Activated B cell treated with CpG ODN at 0.5 μM for 24 hours (primary cell): ENCODE measurements around the gene HEBP1. TPM values are rescaled to one million over a fixed set of nuclear protein-coding genes. Genes with fewer than 3 reads are reported as not detected.

Source experiments
- ATAC-seq: fragments of 200-7000 bp; cut with Tn5 transposase; one replicate; pipeline ENCODE4 v1.10.0; 2021; ENCODE audit warnings: low read depth, mild to moderate bottlenecking, moderate library complexity
- CTCF ChIA-PET: fragments of 350-600 bp; sonication (Branson Sonifier 250); formaldehyde crosslinking; loops from one replicate; lab custom pipeline; 2021; ENCODE audit warnings: antibody characterized with exemption; lab: Charles Lee
- POLR2A ChIA-PET: fragments of 350-600 bp; sonication (Branson Sonifier 250); formaldehyde crosslinking; loops from one replicate; lab custom pipeline; 2021; ENCODE audit warnings: antibody characterized with exemption; lab: Charles Lee
- DNase-seq: peaks from one replicate; pipeline ENCODE4 v3.0.0; 2022
- H3K27ac Mint-ChIP-seq: one replicate; pipeline ENCODE4 v1.8.0; 2020; ENCODE audit warnings: mixed read lengths
- H3K27me3 Mint-ChIP-seq: one replicate; pipeline ENCODE4 v1.8.0; 2021; ENCODE audit warnings: mixed read lengths
- H3K36me3 Mint-ChIP-seq: one replicate; pipeline ENCODE4 v1.8.0; 2021; ENCODE audit warnings: low read depth, mixed read lengths
- H3K4me1 Mint-ChIP-seq: one replicate; pipeline ENCODE4 v1.8.0; 2021; ENCODE audit warnings: mixed read lengths
- H3K4me3 Mint-ChIP-seq: one replicate; pipeline ENCODE4 v1.8.0; 2020; ENCODE audit warnings: mild to moderate bottlenecking, mixed read lengths
- H3K9me3 Mint-ChIP-seq: one replicate; pipeline ENCODE4 v1.8.0; 2020; ENCODE audit warnings: mixed read lengths
- CTCF ChIP-seq: fragments of 200-600 bp; IDR thresholded peaks from one replicate; pipeline ENCODE4 v1.8.0; 2022; ENCODE audit warnings: antibody characterized with exemption, mild to moderate bottlenecking
- intact Hi-C: fragments of 100-400 bp; cut with micrococcal nuclease; formaldehyde crosslinking; loops from one replicate; pipeline ENCODE4 v1.15.1; 2024
- total RNA-seq: library from RNA; stranded (reverse); gene quantifications from 2 replicates; pipeline ENCODE4 v1.2.3, GENCODE V29; 2022

Gene HEBP1
- total RNA-seq, 1 donor from 2014 or later: 12.0 TPM

DNA sequence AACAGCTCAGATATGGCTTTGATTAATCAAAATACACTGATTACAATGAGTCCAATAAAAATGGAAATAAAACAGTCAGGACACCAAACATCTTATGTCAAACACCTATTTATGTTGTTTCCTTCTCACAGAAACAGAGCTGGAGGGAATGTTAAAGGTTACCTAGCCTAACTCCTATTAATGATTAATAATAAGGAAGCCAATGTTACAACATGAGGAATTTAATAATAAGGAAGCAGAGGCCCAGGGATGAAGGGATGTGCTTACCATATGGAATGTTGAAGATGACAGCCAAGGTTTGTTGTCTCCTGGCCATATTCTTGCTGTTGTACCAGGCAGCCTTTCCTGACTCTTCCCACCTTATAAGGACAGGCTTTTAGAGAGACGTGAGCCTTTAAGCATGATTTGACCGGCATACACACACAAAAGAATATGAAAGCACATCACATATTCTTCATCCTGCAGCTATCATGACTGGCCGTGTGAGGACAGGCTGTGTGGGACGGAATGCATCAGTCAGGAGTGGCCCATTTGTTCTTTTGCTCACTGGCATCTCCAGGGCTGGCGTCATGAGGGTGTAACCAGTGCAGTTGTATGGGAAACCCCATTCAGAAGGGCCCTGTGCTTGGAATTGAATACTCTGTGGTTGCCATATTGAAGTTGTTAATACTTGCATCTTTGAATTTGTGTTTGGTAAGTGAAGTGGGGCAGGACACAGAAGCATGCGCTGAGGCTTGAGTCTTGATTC, 45.0 kb downstream of the HEBP1 start:
- ChIA-PET POLR2A (no interaction called here), CTCF (interaction anchor here (0.6 kb wide), 1 partner anchor 243 kb away, joined by 3 read pairs; no protein-coding TSS in a partner anchor)
- Mint-ChIP-seq H3K9me3 (no peaks in the 10 kb centered on the region), H3K4me1 (no peaks in the 10 kb centered on the region), H3K27ac (no peak overlapping the region), H3K4me3 (no peak overlapping the region), H3K27me3 (peaks cover 12% of the 10 kb centered on the region), H3K36me3 (no peaks in the 10 kb centered on the region)
- ATAC-seq (no peak), DNase-seq (no peak)
- intact Hi-C loops: no loop called here
- TF ChIP-seq CTCF: no peak

DNA sequence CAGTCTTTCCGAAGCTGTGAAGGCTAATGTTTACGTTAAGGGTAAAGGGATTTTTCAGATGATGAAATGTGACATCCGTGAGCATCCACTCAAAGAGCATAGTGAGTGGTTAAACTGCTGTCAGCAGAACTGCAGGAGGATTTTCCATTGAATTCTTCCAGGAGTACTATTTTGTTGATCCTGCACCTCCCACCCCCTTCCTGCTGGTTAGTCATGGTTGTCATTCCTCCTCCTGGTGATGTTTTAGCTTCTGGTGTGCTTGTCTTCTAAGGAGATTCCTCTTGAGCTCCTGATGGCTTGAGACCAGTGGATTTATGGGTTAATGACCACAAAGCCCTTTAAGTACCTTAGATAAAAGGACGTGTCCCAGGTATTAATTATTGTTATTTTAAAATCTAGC, 45.7 kb downstream of the HEBP1 start:
- no peaks in the 10 kb centered on the region for H3K36me3 Mint-ChIP-seq
- DNase-seq: no peak
- no peaks in the 10 kb centered on the region for H3K9me3 Mint-ChIP-seq
- no peaks in the 10 kb centered on the region for H3K4me1 Mint-ChIP-seq
- CTCF ChIA-PET: no interaction called here
- POLR2A ChIA-PET: no interaction called here
- no peak overlapping the region for H3K27ac Mint-ChIP-seq
- no peak for ATAC-seq
- no peak for TF ChIP-seq CTCF
- H3K4me3 Mint-ChIP-seq: no peak overlapping the region
- intact Hi-C loops: no loop called here
- H3K27me3 Mint-ChIP-seq: peaks cover 18% of the 10 kb centered on the region

GRCh38 chr12:12952036-12952435, 48.0 kb downstream of the HEBP1 start, which contains the start of gene GPRC5D:
Gene GPRC5D (minus strand): TSS chr12:12952170. CDS start chr12:12950384, 1,786 bp downstream.
- POLR2A ChIA-PET: no interaction called here
- no peak for ATAC-seq
- H3K27me3 Mint-ChIP-seq: peaks cover 20% of the 10 kb centered on the region
- no peak within 1 kb of the TSS for H3K27ac Mint-ChIP-seq
- H3K36me3 Mint-ChIP-seq: no peaks in the 10 kb centered on the region
- no peak within 1 kb of the TSS for H3K4me3 Mint-ChIP-seq
- CTCF ChIA-PET: no interaction called here
- H3K9me3 Mint-ChIP-seq: no peaks in the 10 kb centered on the region
- no peak for TF ChIP-seq CTCF
- no peaks in the 10 kb centered on the region for H3K4me1 Mint-ChIP-seq
- no peak for DNase-seq
- intact Hi-C loops: no loop called here

DNA sequence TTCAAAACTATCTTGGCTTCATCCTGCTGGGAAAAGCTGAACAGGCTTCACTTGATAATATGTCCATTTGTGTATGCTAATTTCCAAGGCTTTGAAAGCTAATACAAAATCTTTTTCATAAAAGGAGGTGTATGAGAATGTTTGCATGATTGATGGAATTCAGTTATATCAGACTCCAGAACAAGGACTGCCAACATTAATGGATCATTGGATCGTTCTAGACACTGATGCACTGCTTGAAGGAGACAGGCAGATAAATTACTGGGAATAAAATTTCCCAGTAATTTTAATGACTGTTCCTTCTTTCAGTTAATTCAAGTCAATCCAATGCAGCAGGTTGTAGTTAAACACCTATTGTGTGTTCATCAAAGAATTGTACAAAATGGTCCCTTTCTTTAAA, 48.6 kb downstream of the HEBP1 start:
- ATAC-seq: no peak
- Mint-ChIP-seq H3K27ac (no peak overlapping the region), H3K9me3 (no peaks in the 10 kb centered on the region), H3K4me1 (no peaks in the 10 kb centered on the region), H3K36me3 (no peaks in the 10 kb centered on the region), H3K4me3 (no peak overlapping the region), H3K27me3 (peaks cover 18% of the 10 kb centered on the region)
- no peak for TF ChIP-seq CTCF
- intact Hi-C loops: no loop called here
- DNase-seq: no peak
- CTCF ChIA-PET: no interaction called here
- POLR2A ChIA-PET: no interaction called here

DNA sequence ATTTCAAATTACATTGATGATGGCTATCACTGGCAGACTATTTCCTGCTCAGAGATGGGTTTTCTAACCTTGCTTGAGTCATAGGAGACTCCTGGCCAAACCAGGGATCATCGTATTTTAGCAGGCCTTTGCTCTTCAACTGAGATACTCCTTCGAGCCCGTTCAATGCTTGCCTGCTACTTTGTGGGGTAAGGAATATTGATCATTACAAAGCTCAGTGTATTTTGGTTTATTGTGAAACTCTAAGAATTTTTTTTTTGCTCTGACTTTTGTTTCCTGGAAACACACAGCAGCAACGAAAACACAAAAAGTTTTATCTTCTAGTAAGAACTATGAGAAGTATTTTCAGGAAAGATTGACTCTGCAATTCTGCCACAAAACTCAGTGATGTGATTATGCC, 52.2 kb downstream of the HEBP1 start:
- peaks cover 15% of the 10 kb centered on the region for H3K27me3 Mint-ChIP-seq
- H3K27ac Mint-ChIP-seq: no peak overlapping the region
- H3K4me3 Mint-ChIP-seq: no peak overlapping the region
- H3K36me3 Mint-ChIP-seq: no peaks in the 10 kb centered on the region
- intact Hi-C loops: no loop called here
- TF ChIP-seq CTCF: no peak
- no peaks in the 10 kb centered on the region for H3K4me1 Mint-ChIP-seq
- POLR2A ChIA-PET: no interaction called here
- DNase-seq: no peak
- CTCF ChIA-PET: interaction anchor here (0.7 kb wide), 1 partner anchor 31 kb away, joined by 3 read pairs; no protein-coding TSS in a partner anchor
- ATAC-seq: no peak
- H3K9me3 Mint-ChIP-seq: no peaks in the 10 kb centered on the region
